Nephron (organoid): ENCODE results near the gene CASS4.

Experiments
- H3K27ac Mint-ChIP-seq, 3 experiments: 2 replicates each; pipeline ENCODE4 v1.8.0; 2020; ENCODE audit warnings: mixed read lengths in 3 of 3, mild to moderate bottlenecking in 2 of 3, moderate library complexity in 1 of 3
- H3K27me3 Mint-ChIP-seq: 2 replicates; pipeline ENCODE4 v1.8.0; 2021; ENCODE audit warnings: low read depth, mild to moderate bottlenecking, moderate library complexity, mixed read lengths
- H3K36me3 Mint-ChIP-seq: 2 replicates; pipeline ENCODE4 v1.8.0; 2020; ENCODE audit warnings: low read depth, mixed read lengths
- H3K4me1 Mint-ChIP-seq: 2 replicates; pipeline ENCODE4 v1.8.0; 2020; ENCODE audit warnings: mixed read lengths
- H3K4me3 Mint-ChIP-seq, 3 experiments: 2 replicates each; pipeline ENCODE4 v1.8.0; 2020; ENCODE audit warnings: mild to moderate bottlenecking in 3 of 3, mixed read lengths in 3 of 3, moderate library complexity in 2 of 3
- H3K9me3 Mint-ChIP-seq: 2 replicates; pipeline ENCODE4 v1.8.0; 2020; ENCODE audit warnings: mixed read lengths
- TF ChIP-seq, protein P1 (sequence below), 3 experiments: fragments of 200-600 bp; sonication (generic); IDR thresholded peaks; one replicate each; pipeline ENCODE4 v1.5.0; 2021; ENCODE audit warnings: antibody characterized with exemption in 3 of 3; ENCODE audit not compliant: unreplicated experiment in 3 of 3

The CASS4 gene

DNA sequence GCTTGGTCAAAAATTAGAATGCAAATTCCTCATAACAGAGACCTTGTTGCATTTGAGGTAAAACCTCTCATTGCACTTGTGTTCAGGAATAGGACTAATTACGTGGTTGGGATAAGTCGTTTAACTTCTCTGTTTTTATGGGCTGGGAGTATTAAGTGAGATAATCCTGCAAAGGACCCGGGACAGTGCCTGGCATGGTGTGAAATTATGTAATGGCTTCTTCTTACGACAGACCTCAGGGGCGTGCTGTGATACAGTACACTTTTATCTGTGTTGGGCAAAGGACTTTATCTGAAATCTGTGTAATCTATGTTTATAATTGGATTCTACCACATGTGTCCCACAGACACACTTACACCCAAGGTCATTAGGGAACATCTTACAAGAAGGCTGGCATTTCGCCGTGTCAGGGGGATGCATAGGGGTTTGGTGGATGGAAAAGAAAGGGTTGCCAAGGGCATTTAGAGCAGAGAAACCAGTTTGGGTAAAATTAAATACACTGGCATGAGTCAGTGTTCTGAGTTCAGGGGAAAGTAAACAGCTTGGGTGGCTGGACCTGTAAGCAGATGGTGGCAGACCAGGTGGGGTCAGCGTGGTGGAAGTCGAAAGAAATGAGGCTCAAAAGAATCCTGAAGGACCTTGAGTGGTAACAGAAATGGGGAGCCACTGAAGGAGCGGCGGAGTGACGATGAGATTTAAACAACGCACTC lies 39.2 kb downstream of the CASS4 start:
- Mint-ChIP-seq H3K9me3 (no peaks in the 10 kb centered on the region), H3K36me3 (no peaks in the 10 kb centered on the region), H3K27me3 (no peaks in the 10 kb centered on the region), H3K4me1 (no peaks in the 10 kb centered on the region), H3K4me3 (no peak overlapping the region), H3K27ac (no peak overlapping the region)
- TF ChIP-seq, protein P1, sequence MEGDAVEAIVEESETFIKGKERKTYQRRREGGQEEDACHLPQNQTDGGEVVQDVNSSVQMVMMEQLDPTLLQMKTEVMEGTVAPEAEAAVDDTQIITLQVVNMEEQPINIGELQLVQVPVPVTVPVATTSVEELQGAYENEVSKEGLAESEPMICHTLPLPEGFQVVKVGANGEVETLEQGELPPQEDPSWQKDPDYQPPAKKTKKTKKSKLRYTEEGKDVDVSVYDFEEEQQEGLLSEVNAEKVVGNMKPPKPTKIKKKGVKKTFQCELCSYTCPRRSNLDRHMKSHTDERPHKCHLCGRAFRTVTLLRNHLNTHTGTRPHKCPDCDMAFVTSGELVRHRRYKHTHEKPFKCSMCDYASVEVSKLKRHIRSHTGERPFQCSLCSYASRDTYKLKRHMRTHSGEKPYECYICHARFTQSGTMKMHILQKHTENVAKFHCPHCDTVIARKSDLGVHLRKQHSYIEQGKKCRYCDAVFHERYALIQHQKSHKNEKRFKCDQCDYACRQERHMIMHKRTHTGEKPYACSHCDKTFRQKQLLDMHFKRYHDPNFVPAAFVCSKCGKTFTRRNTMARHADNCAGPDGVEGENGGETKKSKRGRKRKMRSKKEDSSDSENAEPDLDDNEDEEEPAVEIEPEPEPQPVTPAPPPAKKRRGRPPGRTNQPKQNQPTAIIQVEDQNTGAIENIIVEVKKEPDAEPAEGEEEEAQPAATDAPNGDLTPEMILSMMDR (IDR thresholded peaks at IDR 0.05; ENCODE audit: unreplicated experiment in 3 of 3) = no peak

DNA sequence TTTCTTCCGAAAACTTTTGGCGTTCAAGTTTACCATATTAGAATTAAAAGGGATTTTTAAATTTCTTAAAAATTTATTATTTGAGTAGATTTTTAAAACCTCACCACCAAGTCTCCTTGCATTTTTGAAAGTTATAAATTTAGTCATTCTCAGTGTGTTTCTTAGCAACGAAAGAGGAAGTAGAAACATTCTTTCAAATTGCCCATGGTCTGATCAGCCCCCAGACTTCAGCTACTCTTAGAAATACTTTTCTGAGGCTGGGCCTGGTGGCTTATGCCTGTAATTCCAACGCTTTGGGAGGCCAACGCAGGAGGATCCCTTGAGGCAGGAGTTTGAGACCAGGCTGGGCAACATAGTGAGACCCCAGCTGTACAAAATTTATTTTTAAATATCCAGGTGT lies 41.3 kb downstream of the CASS4 start:
- TF ChIP-seq, protein P1 (IDR thresholded peaks at IDR 0.05; ENCODE audit: unreplicated experiment in 3 of 3) = no peak
- H3K4me1 Mint-ChIP-seq = no peaks in the 10 kb centered on the region
- no peaks in the 10 kb centered on the region for H3K27me3 Mint-ChIP-seq
- no peaks in the 10 kb centered on the region for H3K36me3 Mint-ChIP-seq
- H3K27ac Mint-ChIP-seq = no peak overlapping the region
- no peak overlapping the region for H3K4me3 Mint-ChIP-seq
- no peaks in the 10 kb centered on the region for H3K9me3 Mint-ChIP-seq

DNA sequence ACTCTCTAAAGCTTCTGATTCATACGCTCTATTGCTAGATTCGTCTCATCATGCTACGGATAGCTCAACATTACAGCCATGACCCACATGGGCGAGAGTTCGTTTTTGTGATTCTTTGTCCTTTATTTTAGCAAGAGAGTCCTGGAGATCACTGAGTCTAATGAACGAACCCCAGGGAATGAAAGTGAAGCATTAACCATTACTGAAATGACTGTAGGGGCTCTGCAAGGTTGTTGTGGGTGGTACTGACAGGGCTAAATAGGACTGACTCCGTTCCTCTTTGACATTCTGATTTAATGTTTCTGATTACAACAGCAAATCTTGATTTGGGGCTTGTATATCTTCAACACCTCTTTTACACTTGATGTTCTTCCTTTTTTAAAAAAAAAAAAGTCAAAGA lies 42.7 kb downstream of the CASS4 start:
- H3K36me3 Mint-ChIP-seq = no peaks in the 10 kb centered on the region
- H3K27ac Mint-ChIP-seq = no peak overlapping the region
- TF ChIP-seq, protein P1 (IDR thresholded peaks at IDR 0.05; ENCODE audit: unreplicated experiment in 3 of 3) = no peak
- no peak overlapping the region for H3K4me3 Mint-ChIP-seq
- no peaks in the 10 kb centered on the region for H3K27me3 Mint-ChIP-seq
- H3K9me3 Mint-ChIP-seq = no peaks in the 10 kb centered on the region
- H3K4me1 Mint-ChIP-seq = no peaks in the 10 kb centered on the region

DNA sequence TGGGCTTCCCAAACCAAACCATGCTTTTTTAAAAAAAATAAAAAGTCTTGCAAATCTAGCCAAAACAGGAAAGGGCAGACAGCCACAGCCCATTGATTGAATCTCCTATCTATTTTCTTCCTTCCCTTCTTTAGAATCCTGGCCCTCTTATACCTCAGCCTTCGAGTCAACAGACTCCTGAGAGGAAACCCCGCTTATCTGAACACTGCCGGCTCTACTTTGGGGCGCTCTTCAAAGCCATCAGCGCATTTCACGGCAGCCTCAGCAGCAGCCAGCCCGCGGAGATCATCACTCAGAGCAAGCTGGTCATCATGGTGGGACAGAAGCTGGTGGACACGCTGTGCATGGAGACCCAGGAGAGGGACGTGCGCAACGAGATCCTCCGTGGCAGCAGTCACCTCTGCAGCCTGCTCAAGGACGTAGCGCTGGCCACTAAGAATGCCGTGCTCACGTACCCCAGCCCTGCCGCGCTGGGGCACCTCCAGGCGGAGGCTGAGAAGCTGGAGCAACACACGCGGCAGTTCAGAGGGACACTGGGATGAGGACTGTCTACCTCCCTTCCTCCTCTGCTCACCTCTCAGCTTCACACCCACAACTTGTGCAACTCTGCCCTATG lies 46.3 kb downstream of the CASS4 start:
- no peaks in the 10 kb centered on the region for H3K4me1 Mint-ChIP-seq
- no peaks in the 10 kb centered on the region for H3K9me3 Mint-ChIP-seq
- H3K36me3 Mint-ChIP-seq = no peaks in the 10 kb centered on the region
- no peaks in the 10 kb centered on the region for H3K27me3 Mint-ChIP-seq
- TF ChIP-seq, protein P1 (IDR thresholded peaks at IDR 0.05; ENCODE audit: unreplicated experiment in 3 of 3) = no peak
- no peak overlapping the region for H3K4me3 Mint-ChIP-seq
- H3K27ac Mint-ChIP-seq = no peak overlapping the region

DNA sequence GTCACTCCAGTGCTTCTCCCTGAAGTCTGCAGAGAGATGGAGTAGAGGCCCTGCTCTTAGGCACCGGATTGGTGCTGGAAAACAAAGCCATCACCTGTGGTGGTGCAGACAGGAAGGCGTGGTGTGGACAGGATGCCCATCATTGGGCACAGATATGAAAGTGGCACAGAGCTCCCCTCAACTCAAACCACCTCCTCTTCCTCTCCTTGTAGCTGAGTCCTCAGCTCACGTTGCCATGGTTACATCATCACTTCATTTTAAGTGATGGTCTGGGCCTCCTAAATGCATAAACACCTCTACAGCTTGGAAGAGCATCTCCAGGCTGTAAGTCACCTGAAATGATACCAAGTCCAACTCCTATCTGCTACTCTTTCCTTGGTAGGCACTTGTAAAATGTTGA lies 48.4 kb downstream of the CASS4 start:
- Mint-ChIP-seq H3K27me3 (no peaks in the 10 kb centered on the region), H3K27ac (no peak overlapping the region), H3K36me3 (no peaks in the 10 kb centered on the region), H3K9me3 (no peaks in the 10 kb centered on the region), H3K4me1 (no peaks in the 10 kb centered on the region), H3K4me3 (no peak overlapping the region)
- TF ChIP-seq, protein P1 (IDR thresholded peaks at IDR 0.05; ENCODE audit: unreplicated experiment in 3 of 3) = no peak

DNA sequence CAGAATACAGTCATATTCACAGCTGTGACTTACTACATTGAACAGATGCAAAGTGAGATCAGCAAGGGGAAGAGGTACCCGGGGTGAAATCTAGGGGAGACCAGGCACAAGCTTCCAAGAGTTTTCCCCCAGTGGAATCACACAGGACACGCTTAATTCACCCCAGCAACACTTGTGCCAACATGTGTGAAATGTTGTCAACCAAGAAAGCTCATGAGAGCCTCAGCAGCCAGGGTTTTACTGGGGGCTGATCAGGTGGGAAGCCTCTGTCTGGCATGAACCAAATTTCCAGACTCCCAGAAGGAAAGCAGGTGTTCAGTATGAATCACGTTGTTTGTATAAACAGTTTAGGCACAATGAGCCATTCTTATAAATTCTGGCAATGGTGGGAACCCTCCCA lies 49.5 kb downstream of the CASS4 start:
- TF ChIP-seq, protein P1 (IDR thresholded peaks at IDR 0.05; ENCODE audit: unreplicated experiment in 3 of 3) = no peak
- Mint-ChIP-seq H3K9me3 (no peaks in the 10 kb centered on the region), H3K27me3 (no peaks in the 10 kb centered on the region), H3K4me1 (no peaks in the 10 kb centered on the region), H3K27ac (no peak overlapping the region), H3K4me3 (no peak overlapping the region), H3K36me3 (no peaks in the 10 kb centered on the region)
